Measurements from ENCODE around the gene ADGRL4.
"Not testable (repeated sequence)": the region's sequence is repeated elsewhere in the genome, so short reads cannot be mapped to it uniquely, and the experiment has no call there.

Gene ADGRL4

GRCh38 chr1:79006564-79006963, at the start of gene ADGRL4:
Gene ADGRL4 (minus strand): TSS chr1:79006730. CDS start chr1:79006654, 76 bp downstream.
- no peak for DNase-seq (ENCODE audit: low spot score)

GRCh38 chr1:79055856-79056255, 49.3 kb upstream of the ADGRL4 start:
- DNase-seq (ENCODE audit: low spot score): no peak

GRCh38 chr1:79052829-79053449, 46.4 kb upstream of the ADGRL4 start:
- no peak for DNase-seq (ENCODE audit: low spot score)

- DNase-seq (ENCODE audit: low spot score): no peak
Observed at GRCh38 chr1:79044974-79045650, 38.6 kb upstream of the ADGRL4 start.

- DNase-seq (ENCODE audit: low spot score): no peak
Observed at GRCh38 chr1:79043506-79043905, 37.0 kb upstream of the ADGRL4 start.

- DNase-seq (ENCODE audit: low spot score): no peak
Observed at GRCh38 chr1:79042539-79042938, 36.0 kb upstream of the ADGRL4 start.

GRCh38 chr1:79042117-79042516, 35.6 kb upstream of the ADGRL4 start:
- no peak for DNase-seq (ENCODE audit: low spot score)

GRCh38 chr1:79041666-79042065, 35.1 kb upstream of the ADGRL4 start:
- DNase-seq (ENCODE audit: low spot score): no peak

GRCh38 chr1:79040424-79041082, 34.0 kb upstream of the ADGRL4 start:
- no peak for DNase-seq (ENCODE audit: low spot score)

- no peak for DNase-seq (ENCODE audit: low spot score)
Observed at GRCh38 chr1:79037085-79037484, 30.6 kb upstream of the ADGRL4 start.

- no peak for DNase-seq (ENCODE audit: low spot score)
Observed at GRCh38 chr1:79012500-79012899, 6.0 kb upstream of the ADGRL4 start.

GRCh38 chr1:79010589-79010988, 4.1 kb upstream of the ADGRL4 start:
- DNase-seq (ENCODE audit: low spot score): no peak

- no peak for DNase-seq (ENCODE audit: low spot score)
Observed at GRCh38 chr1:79005945-79006344, 585 bp downstream of the ADGRL4 start.

- DNase-seq (ENCODE audit: low spot score): no peak
Observed at GRCh38 chr1:79004916-79005315, 1.6 kb downstream of the ADGRL4 start.

- DNase-seq (ENCODE audit: low spot score): no peak
Observed at GRCh38 chr1:78996791-78997190, 9.7 kb downstream of the ADGRL4 start.

- DNase-seq (ENCODE audit: low spot score): no peak
Observed at GRCh38 chr1:78987042-78987441, 19.5 kb downstream of the ADGRL4 start.

GRCh38 chr1:78980511-78980910, 26.0 kb downstream of the ADGRL4 start:
- DNase-seq (ENCODE audit: low spot score): no peak

GRCh38 chr1:78972723-78973122, 33.8 kb downstream of the ADGRL4 start:
- DNase-seq (ENCODE audit: low spot score): no peak

- not testable (repeated sequence) for DNase-seq (ENCODE audit: low spot score)
Observed at GRCh38 chr1:78967091-78967490, 39.4 kb downstream of the ADGRL4 start.

GRCh38 chr1:78958711-78959110, 47.8 kb downstream of the ADGRL4 start:
- no peak for DNase-seq (ENCODE audit: low spot score)

- DNase-seq (ENCODE audit: low spot score): no peak
Observed at GRCh38 chr1:78950826-78951225, 55.7 kb downstream of the ADGRL4 start.

- DNase-seq (ENCODE audit: low spot score): no peak
Observed at GRCh38 chr1:78949227-78949626, 57.3 kb downstream of the ADGRL4 start.

GRCh38 chr1:78919150-78919549, 87.4 kb downstream of the ADGRL4 start:
- no peak for DNase-seq (ENCODE audit: low spot score)
